NCI-H2196 (cell line): ENCODE data around the gene MRPL19.

Experiments
- DNase-seq: peaks from one replicate; lab custom pipeline; 2025; ENCODE audit not compliant: unreplicated experiment; lab: John Stamatoyannopoulos, UW

Gene MRPL19

DNA sequence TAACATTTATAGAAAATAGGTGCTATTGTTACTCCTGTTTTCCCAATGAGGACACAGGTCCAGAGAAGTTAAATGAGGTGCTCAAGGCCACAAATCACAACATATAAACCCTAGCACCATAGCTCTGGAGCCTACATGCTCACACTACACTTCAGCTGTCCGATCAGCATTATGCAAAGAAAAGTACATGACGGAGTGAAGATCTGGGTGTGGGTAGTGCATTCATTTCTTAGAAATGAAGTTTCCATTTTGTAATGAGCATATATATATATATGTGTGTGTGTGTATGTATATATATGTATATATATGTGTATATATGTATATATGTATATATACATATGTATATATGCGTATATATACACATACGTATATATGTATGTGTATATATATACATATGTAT lies 30.2 kb upstream of the MRPL19 start:
- no peak for DNase-seq

DNA sequence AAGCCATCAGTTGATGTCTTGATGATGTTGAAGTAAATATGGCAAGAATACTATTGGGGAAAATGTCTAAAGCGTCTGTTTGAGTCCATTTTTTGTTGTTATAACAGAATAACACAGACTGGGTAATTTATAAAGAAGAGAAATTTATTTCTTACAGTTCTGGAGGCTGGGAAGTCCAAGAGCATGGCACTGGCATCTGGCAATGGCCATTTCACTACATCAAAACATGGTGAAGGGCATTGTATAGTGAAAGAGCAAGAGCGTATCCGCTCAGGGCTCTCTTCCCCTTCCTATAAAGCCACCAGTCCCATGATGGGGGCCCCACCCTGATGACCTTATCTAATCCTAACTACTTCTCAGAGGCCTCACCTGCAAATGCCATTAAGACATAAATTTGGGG lies 29.6 kb upstream of the MRPL19 start:
- DNase-seq: no peak

DNA sequence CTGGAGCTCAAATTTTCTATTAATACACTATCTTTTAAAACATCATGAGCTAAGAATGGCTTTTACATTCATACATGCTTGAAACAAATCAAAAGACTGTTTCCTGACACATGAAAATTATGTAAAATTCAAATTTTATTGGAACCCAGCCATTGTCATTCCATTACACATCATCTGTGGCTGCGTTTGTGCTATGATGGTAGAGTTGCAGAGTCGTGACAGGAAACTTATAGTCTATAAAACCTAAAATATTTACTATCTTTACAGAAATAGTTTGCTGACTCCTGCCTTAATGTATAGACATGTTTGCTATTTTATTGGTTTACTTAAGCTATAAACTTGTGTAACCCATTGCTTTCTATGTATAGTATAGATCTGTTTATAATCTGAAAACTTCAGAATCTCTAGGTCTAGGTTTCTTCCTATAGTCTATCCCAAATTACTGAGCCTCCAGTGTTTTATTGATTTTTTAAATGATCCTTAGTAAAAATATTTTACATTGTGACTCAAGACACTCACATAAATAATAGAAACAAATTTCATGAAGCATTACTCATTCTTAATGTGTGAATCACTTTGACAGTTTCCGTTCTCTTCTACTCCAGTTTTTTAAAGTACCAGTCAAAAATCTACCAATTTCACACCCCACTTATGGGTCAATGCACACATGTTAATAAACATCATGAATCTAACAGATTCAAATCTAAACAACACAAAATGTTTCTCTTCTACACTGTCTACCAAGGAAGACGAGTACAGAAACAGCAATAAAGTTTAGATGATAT lies 26.4 kb upstream of the MRPL19 start:
- no peak for DNase-seq

DNA sequence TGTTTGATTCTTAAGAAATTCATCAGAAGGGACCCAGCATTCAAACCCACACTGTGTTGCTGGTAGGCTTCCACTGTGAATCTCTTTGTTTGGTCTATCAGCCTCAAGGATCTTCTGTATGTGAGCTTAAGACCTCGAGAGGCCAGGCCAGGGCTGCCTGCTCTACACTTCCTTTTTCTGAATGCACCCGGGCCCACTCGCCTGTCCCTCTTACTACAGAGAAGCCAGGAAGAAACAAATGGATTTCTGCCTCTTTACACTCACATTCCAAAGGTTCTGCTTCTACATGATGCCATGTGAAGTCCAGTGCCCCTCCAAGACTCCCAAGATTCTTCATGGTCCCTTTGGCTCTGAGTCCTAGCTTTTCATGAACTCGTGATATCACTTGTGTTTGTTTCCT lies 25.4 kb upstream of the MRPL19 start:
- DNase-seq: no peak

DNA sequence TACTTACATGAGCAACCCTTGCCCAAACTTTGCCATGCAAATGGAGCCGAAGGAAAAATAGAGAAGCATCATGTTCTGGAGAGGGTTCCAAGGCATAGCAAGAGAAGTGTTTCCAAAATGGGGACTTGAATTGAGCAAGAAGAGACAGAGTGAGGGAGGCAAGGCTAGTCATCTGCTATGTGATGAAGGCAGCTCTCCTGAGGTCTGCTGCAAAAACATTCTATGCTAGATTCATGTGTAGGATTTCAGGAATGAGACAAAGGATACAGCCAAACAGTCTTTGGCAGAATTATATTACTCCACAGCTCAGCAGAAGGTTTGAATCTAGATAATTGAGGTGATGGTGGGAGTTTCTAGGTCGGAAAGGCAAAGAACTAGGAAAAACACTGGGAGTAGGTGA lies 24.1 kb upstream of the MRPL19 start:
- DNase-seq: no peak

DNA sequence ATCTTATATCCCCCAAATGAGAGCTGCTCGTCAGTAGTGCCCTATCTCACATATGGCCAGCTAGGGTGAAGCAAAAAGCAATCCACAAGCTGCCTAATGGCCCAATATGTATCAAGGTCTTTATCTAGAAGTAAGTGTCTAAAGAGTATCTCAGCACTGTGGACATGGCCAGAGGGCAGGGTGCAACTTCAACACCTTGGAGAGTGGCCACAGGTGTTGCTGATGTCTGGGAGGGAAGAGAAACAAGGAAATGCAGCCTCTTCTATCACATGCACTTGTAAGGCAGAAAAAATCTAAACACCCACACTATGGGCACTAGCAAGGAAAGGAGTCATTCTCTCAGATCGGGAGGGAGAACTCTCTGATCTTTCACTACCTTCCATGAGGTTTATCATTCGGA lies 23.7 kb upstream of the MRPL19 start:
- no peak for DNase-seq

DNA sequence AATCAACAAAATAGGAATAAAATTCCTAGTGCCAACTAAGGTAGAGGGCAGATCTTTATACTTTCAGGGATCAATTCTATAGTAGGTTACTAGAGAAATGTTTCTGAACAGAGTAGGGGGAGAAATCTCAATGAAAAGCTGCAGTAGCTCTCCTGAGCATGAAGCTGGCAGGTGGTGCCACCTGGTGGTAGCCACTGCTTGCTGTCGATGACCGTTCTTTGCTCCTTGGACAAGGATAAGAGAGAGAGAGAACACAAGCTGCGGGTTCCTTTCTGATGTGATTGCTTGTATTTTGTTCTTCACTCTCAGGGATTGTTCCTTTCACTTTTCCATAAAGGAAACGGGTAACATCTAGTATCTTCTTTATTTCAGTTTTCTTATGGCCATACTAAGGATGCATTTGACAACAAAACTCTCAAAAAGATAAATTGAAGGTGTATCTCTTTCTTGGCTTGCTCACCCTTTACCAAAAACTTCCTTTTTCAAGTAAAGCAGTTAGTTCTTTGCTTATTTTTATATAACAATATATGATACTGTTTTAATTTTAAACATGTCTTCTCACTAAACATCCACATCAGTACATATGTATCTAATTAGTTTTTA lies 18.6 kb upstream of the MRPL19 start:
- DNase-seq: peak; percentile 67

DNA sequence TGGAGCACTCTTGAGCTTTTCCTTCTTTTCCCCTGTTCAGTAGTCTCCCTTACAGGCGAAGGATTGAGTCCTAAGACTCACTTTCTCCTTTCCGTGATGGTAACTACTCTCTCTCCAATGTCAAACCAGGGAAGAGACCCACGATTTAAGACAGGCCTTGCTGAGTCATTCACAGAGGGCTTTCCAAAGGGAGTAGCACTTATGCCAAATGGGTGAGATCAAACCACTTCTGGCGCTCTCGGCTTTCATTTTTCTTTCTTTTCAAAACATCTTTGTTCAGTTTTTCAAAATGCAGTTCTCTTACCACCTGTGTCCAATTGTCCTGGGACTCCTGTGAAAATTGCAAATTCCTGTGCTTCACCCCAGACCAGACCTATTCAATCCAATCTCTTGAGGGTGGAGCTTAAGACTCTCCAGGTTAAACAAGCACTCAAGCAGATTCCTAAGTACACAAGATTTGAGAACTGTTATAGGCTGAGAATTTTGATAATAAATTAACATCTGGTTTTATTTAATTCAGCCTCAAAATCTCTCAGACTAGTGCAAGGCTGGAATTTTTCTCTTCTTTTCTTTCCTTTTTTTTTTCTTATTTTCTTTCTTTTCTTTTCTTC lies 14.4 kb upstream of the MRPL19 start:
- no peak for DNase-seq

DNA sequence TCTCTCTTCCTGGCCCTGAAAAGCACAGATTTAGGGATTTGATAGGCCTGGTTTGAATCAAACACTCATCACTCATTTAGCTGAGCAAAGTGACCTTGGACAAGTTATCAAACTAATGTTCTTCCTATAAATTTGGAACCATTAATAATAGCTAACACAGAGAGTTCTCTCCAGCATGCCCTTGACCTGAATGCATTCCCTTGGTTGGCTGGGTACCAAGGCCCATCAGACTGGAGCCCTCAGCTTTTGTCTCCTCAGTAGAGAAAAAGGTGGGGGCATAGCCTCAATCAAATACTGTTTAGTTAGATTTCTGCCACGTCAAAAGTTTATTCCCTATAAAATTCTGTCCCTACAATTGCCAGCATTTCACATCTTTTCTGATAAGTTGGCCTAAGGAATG lies 13.8 kb upstream of the MRPL19 start:
- no peak for DNase-seq

DNA sequence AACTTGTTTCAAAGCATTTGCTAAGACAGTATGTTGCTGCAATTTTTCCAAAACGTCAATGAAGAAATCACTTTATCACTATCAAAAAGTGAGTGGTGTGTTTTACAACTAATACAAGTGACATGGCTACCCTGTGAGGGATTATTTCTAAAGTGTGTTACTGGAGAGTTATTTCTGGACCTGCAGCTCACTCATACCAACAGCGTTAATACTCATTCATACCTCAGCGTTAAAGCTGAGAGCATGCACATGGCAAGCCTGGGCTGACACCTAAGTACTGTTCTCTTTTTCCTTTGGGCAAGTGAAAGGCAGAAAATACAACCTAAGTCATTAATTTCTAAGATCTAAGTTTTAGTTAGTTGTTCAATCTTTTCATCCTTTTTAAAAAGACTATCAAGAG lies 13.0 kb upstream of the MRPL19 start:
- DNase-seq: no peak

DNA sequence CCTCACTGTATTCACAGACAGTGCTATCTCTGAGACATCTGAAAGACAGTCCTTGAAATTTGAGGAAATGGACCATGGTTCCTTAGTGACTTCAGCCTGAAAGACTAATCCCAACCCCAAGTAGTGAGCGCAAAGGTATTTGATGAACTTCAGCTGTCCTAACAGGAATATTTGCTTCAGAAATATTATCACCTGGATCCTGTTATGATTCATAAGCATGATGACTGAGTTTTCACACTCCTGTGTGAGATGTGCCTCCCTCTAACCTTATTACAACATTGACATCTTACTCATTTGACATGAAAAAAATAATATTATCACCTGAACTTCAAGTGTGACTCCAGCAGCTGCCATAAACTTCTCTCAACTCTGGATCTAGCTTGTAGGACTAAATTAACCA lies 11.6 kb upstream of the MRPL19 start:
- no peak for DNase-seq

DNA sequence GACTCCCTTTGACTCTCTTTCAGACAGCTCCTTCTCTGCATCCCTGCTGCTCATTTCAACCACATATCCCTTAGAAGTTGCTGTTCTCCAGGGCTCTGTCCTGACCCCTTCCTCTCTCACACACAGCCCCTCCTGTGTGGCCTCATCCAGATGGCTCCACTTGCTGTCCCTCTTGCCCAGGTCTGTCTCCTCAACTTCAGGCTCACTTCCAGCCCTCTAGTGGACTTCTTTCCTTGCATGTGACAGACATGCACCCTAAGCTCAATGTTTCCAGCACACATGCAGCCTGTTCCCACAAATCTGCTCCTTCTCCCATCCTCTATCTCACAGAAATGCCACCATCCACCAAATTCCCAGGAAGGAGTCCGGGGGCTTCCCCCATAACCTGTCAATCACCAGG lies 9.0 kb upstream of the MRPL19 start:
- no peak for DNase-seq

DNA sequence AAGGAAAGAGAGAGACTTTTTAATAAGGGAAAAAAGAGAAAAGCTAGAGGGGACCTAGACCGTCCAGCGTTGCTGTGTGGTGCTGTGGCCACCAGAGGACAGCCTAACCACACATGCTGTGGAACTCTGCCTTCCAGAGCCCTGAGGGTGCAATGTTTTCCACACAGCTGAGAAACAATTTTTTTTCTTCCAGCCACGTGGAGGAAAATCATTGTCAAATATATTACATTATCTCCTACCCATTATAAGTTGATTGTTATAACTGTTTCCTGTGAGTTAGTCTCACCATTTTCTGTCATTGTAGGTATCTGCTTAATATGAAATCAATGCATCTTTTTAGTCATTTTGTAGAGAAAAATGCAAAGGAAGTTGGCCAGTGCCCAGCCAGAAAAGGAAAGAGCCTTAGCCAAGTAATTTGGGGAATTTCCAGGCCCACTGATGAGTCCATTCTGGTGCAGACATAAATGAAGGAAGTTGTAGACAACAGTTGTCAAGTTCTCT lies 5.9 kb upstream of the MRPL19 start:
- DNase-seq: peak; percentile 51

DNA sequence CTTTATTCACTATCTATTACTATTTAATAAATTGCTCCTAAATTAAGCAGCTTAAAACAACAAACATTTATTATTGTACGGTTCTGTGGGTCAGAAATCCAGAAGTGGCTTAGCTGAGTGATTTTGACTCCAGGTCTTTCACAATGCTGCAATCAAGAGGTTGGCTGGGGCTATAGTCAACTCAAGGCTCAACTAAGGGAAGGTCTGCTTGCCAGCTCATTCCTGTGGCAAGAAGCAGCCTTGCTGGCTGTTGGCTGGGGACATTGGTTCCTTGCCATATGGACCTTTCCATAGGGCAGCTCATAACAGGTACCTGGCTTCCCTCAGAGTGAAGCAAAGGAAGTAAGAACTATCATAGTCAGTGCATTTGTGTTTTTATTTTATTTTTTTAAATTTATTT lies 5.0 kb upstream of the MRPL19 start:
- DNase-seq: no peak

DNA sequence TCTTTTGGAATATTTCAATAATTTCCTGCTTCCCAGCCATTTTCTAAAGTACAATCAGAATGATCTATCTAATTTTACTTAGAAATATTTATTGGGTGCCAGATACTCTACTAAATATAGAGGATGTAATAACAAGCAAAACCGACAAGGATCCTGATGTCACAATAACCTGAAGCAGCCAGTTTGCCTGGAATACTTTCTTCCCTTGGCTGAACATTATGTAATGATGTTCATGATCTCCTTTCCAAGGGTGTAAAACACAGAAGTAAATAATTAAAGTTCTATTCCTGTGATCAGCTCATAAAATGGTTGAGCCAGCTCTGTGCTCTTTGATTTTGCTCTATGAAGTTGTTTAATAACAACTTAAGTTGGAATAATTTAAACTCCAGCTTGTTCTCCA lies 2.6 kb upstream of the MRPL19 start:
- DNase-seq: no peak

DNA sequence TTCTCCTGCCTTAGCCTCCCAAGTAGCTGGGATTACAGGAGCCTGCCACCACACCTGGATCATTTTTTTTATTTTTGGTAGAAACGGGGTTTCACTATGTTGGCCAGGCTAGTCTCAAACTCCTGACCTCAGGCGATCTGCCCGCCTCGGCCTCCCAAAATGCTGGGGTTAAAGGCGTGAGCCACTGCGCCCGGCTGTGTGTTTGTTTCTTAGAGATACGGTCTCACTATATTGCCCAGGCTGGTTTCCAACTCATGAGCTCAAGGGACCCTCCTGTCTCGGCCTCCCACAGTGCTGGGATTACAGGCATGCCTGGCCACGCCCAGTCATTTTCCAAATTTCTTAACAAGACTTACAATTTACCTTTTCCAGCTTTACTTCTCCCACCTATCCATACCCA lies 940 bp upstream of the MRPL19 start:
- no peak for DNase-seq

DNA sequence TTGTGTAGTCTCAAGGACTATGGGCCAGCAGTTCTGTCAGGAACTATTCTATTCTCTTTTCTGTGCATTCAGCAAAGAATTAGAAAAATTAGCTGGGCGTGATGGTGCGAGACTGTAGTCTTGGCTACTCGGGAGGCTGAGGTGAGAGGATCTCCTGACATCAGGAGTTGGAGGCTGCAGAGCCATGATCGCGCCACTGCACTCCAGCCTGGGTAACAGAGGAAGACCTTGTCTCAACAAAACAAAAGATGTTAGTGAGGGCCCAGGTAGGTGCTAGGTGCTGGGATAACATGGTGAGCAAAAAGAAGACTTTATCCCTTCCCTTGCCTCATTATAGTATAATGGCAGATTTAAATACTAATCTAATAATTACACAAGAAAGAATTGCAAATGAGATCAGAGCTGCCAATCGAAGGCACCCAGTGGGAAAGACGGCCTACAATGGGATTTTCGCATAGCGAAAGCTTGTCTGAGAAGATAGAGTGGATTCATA lies 447 bp upstream of the MRPL19 start:
- DNase-seq: no peak

DNA sequence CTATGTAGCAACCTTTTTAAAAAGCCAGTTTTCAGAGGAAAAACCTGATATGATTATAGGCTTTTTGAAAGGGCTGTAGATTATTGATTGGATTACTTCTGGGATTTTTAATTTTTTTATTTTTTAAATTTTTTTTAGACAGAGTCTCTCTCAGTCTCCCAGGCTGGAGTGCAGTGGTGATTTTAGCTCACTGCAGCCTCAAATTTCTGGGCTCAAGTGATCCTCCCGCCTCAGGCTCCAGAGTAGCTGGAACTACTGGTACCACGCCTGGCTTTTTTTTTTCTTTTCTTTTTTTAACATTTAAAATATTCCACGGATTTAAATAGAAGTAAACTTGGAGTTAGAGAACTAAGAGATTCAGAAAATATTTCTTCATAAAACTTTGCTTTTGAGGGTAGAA lies 1.2 kb downstream of the MRPL19 start:
- no peak for DNase-seq

DNA sequence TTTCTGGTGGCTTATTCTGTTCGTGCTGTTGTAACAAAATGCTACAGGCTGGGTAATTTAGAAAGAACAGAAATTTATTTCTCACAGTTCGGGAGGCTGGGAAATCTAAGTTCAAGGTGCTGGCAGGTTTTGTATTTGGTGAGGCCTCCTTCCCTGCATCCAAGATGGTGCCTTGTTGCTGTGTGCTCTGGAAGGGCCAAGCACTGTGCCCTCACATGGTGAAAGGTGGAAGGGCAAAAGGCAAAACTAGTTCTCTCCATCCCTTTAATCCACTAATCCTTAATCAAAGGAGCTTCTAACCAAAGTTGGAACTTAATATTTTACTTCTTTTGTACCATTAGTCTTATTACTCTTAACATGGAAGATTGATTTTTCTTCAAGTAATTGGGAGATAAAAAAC lies 7.4 kb downstream of the MRPL19 start:
- no peak for DNase-seq

DNA sequence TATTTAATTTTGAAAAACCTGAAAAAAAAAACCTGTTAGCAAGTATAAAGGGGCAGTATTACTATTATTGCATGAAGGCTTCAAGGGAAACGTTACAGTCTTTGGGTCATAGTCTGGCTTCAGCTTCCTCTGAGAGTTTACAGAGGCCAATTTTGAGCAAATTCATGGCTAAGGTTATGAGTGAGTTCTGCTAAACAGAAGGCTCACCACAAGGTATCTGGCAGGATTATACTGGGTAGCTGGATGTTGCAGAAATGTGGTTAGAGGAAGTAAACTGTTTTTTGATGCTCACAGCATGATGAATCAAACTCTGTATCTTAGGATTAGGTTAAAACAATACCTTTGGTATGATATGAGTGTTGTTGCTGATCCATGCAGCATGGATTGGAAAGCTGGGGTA lies 9.3 kb downstream of the MRPL19 start:
- no peak for DNase-seq

DNA sequence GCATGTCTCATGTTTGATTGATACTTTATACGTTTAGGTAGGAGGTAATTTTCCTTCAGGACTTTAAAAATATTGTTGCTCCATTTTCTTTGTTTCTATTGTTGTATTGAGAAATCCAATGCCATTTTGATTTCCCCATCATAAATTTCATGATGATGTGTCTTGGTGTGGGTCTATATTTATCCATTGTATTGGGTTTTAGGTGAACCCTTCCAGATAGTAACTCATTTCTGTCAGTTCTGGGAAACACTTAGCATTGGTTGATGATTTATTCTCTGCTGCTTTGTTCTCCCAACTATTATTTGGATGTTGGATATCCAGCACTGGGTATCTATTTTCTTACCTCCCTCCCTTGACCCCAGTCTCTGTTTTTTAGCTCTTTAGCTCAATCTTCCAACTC lies 10.0 kb downstream of the MRPL19 start:
- no peak for DNase-seq

DNA sequence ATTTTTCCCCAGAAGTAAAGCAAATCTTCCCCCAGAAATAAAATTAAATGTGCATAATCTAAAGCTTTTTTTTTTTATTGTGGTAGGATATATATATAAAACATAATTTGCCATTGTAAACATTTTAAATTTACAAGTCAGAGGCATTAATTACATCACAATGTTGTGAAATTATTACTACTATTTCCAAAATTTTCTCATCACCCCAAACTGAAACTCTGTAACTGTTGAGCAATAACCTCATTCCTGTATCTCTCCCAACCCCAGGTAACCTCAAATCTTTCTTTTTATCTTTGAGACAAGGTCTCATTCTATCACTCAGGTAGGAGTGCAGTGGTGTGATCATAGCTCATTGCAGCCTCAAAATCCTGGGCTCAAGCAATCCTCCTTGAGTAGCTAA lies 11.2 kb downstream of the MRPL19 start:
- no peak for DNase-seq
